ENCODE data around the gene MGARP. TPM values are rescaled to one million over a fixed set of nuclear protein-coding genes. Genes with fewer than 3 reads are reported as not detected.

The MGARP gene
- total RNA-seq, 4 donors from 2014 or later = 0.29 to 0.65 (median 0.38) TPM; not detected in 1

- Histone ChIP-seq H3K36me3 (no peaks in the 10 kb centered on the region), H3K9me3 (no peaks in the 10 kb centered on the region), H3K4me3 (peak within 1 kb of the TSS; percentile 71 to 95 (median 86)), H3K27ac (peak within 1 kb of the TSS; percentile 94 to 98 (median 96)), H3K4me1 (peaks cover 48 to 62% of the 10 kb centered on the region in 2 donors), H3K27me3 (no peaks in the 10 kb centered on the region)
- ATAC-seq (peak; percentile 20 to 25), DNase-seq (peak; percentile 18 to 56)
- TF ChIP-seq CTCF (IDR thresholded peaks at IDR 0.05 in 4 of 5, conservative IDR thresholded peaks at IDR 0.05 in 1 of 5) (peak in 3 of 5 experiments; percentile 18 to 54 (median 27)), POLR2A (IDR thresholded peaks at IDR 0.05) (no peak)
- in situ Hi-C loops (cut with MboI; ENCODE audit: low sequenced_read_pairs in 4 of 4) (no loop called here), intact Hi-C loops (cut with DNase I; ENCODE audit: low total_unique reads) (loop anchor here (1.0 to 5.0 kb wide), 5 partner anchors 125 to 850 kb away; partner anchors contain the start of genes ELF2, MAML3 and RAB33B)
Observed at GRCh38 chr4:139301821-139302611, 22.0 kb upstream of the MGARP start, which contains the start of gene NDUFC1. Gene NDUFC1 (minus strand): TSS chr4:139302477. CDS start chr4:139295798, 6,679 bp downstream.

- DNase-seq (peak; percentile 96 to 98), ATAC-seq (peak; percentile 79 to 80)
- Histone ChIP-seq H3K27ac (peak within 1 kb of the TSS; percentile 94 to 98 (median 96)), H3K4me3 (peak within 1 kb of the TSS; percentile 71 to 95 (median 86)), H3K4me1 (peaks cover 50 to 60% of the 10 kb centered on the region in 2 donors), H3K9me3 (no peaks in the 10 kb centered on the region), H3K27me3 (no peaks in the 10 kb centered on the region), H3K36me3 (no peaks in the 10 kb centered on the region)
- intact Hi-C loops (cut with DNase I; ENCODE audit: low total_unique reads) = loop anchor here (1.0 to 5.0 kb wide), 5 partner anchors 124 to 851 kb away; partner anchors contain the start of genes ELF2, MAML3 and RAB33B
- in situ Hi-C loops (cut with MboI; ENCODE audit: low sequenced_read_pairs in 4 of 4) = no loop called here
- TF ChIP-seq POLR2A (IDR thresholded peaks at IDR 0.05) (peak; percentile 89 to 95), CTCF (IDR thresholded peaks at IDR 0.05 in 4 of 5, conservative IDR thresholded peaks at IDR 0.05 in 1 of 5) (no peak)
Observed at GRCh38 chr4:139301113-139301820, 21.2 kb upstream of the MGARP start, which contains the start of gene NAA15. Gene NAA15 (plus strand): TSS chr4:139301505. CDS start chr4:139301778, 273 bp downstream.

GRCh38 chr4:139300431-139301112 is 20.5 kb upstream of the MGARP start:
- Histone ChIP-seq H3K4me3 (peak overlapping the region; percentile 71 to 95 (median 86)), H3K36me3 (no peaks in the 10 kb centered on the region), H3K27me3 (no peaks in the 10 kb centered on the region), H3K4me1 (peaks cover 53 to 59% of the 10 kb centered on the region in 2 donors), H3K27ac (peak overlapping the region; percentile 94 to 98 (median 96)), H3K9me3 (no peaks in the 10 kb centered on the region)
- intact Hi-C loops (cut with DNase I; ENCODE audit: low total_unique reads) = loop anchor here (1.0 to 5.0 kb wide), 5 partner anchors 124 to 852 kb away; partner anchors contain the start of genes ELF2, MAML3 and RAB33B
- in situ Hi-C loops (cut with MboI; ENCODE audit: low sequenced_read_pairs in 4 of 4) = no loop called here
- TF ChIP-seq POLR2A (IDR thresholded peaks at IDR 0.05) = no peak
- no peak for TF ChIP-seq CTCF (IDR thresholded peaks at IDR 0.05 in 4 of 5, conservative IDR thresholded peaks at IDR 0.05 in 1 of 5)
- DNase-seq (peak in 1 of 2 donors; percentile 11), ATAC-seq (peak; percentile 11 to 25)

GRCh38 chr4:139299536-139299935 is 19.5 kb upstream of the MGARP start:
- peaks cover 49 to 57% of the 10 kb centered on the region in 2 donors for H3K4me1 ChIP-seq
- H3K27ac ChIP-seq = peak overlapping the region; percentile 94 to 98 (median 96)
- no peaks in the 10 kb centered on the region for H3K27me3 ChIP-seq
- in situ Hi-C loops (cut with MboI; ENCODE audit: low sequenced_read_pairs in 4 of 4) = loop anchor here (5.0 to 10.0 kb wide), 10 partner anchors 65 to 272 kb away; no protein-coding TSS in a partner anchor
- intact Hi-C loops (cut with DNase I; ENCODE audit: low total_unique reads) = no loop called here
- H3K4me3 ChIP-seq = peak overlapping the region; percentile 19 to 93 (median 74)
- H3K9me3 ChIP-seq = no peaks in the 10 kb centered on the region
- no peak for ATAC-seq
- DNase-seq = no peak
- no peaks in the 10 kb centered on the region for H3K36me3 ChIP-seq
- TF ChIP-seq CTCF (IDR thresholded peaks at IDR 0.05 in 4 of 5, conservative IDR thresholded peaks at IDR 0.05 in 1 of 5) (no peak), POLR2A (IDR thresholded peaks at IDR 0.05) (no peak)
